T-helper 2 cell treated with Interferon-gamma antibody and Interleukin-4, amounts not matched to agents 5 μg/mL and 100 μg/mL, for 36 hours (primary cell): ENCODE data around the gene SLC5A10.

ENCODE experiments used
- DNase-seq: peaks from one replicate; pipeline ENCODE4 v3.0.0; 2021; ENCODE audit warnings: low spot score
- H3K27ac Mint-ChIP-seq: one replicate; pipeline ENCODE4 v1.8.0; 2021; ENCODE audit warnings: mild to moderate bottlenecking, mixed read lengths
- H3K27me3 Mint-ChIP-seq: one replicate; pipeline ENCODE4 v1.8.0; 2021; ENCODE audit warnings: low read depth, mixed read lengths
- H3K36me3 Mint-ChIP-seq: one replicate; pipeline ENCODE4 v1.8.0; 2021; ENCODE audit warnings: low read depth, mixed read lengths
- H3K4me1 Mint-ChIP-seq: one replicate; pipeline ENCODE4 v1.8.0; 2021; ENCODE audit warnings: low read depth, mixed read lengths
- H3K4me3 Mint-ChIP-seq: one replicate; pipeline ENCODE4 v1.8.0; 2022; ENCODE audit warnings: mild to moderate bottlenecking, moderate library complexity, mixed read lengths
- H3K9me3 Mint-ChIP-seq: one replicate; pipeline ENCODE4 v1.8.0; 2021; ENCODE audit warnings: mixed read lengths

The SLC5A10 gene

GRCh38 chr17:18990331-18990730 is 38.4 kb downstream of the SLC5A10 start:
- no peaks in the 10 kb centered on the region for H3K27me3 Mint-ChIP-seq

GRCh38 chr17:18991531-18992315 is 39.8 kb downstream of the SLC5A10 start:
- H3K27me3 Mint-ChIP-seq, result no peaks in the 10 kb centered on the region
- no peak for DNase-seq
- H3K27ac Mint-ChIP-seq, result no peak overlapping the region
- H3K4me1 Mint-ChIP-seq, result peaks cover 12% of the 10 kb centered on the region
- H3K4me3 Mint-ChIP-seq, result no peak overlapping the region
- H3K9me3 Mint-ChIP-seq, result peaks cover 14% of the 10 kb centered on the region
- peaks cover 16% of the 10 kb centered on the region for H3K36me3 Mint-ChIP-seq

More at GRCh38 chr17:18990331-18990730, 38.4 kb downstream of the SLC5A10 start:
- DNase-seq, result no peak
- Mint-ChIP-seq H3K4me1 (peaks cover 12% of the 10 kb centered on the region), H3K9me3 (peaks cover 6% of the 10 kb centered on the region), H3K36me3 (peaks cover 8% of the 10 kb centered on the region), H3K4me3 (no peak overlapping the region), H3K27ac (no peak overlapping the region)

GRCh38 chr17:18992454-18993130 is 40.6 kb downstream of the SLC5A10 start:
- H3K27me3 Mint-ChIP-seq, result no peaks in the 10 kb centered on the region
- DNase-seq, result no peak
- peaks cover 14% of the 10 kb centered on the region for H3K9me3 Mint-ChIP-seq
- H3K36me3 Mint-ChIP-seq, result peaks cover 20% of the 10 kb centered on the region
- no peak overlapping the region for H3K4me3 Mint-ChIP-seq
- H3K4me1 Mint-ChIP-seq, result peaks cover 12% of the 10 kb centered on the region
- H3K27ac Mint-ChIP-seq, result no peak overlapping the region

- H3K36me3 Mint-ChIP-seq, result peaks cover 20% of the 10 kb centered on the region
- DNase-seq, result no peak
- no peak overlapping the region for H3K4me3 Mint-ChIP-seq
Measured at GRCh38 chr17:18993905-18994526, 42.1 kb downstream of the SLC5A10 start.

GRCh38 chr17:18994631-18995030 is 42.7 kb downstream of the SLC5A10 start:
- no peak overlapping the region for H3K27ac Mint-ChIP-seq
- no peak for DNase-seq
- H3K4me3 Mint-ChIP-seq, result no peak overlapping the region
- peaks cover 20% of the 10 kb centered on the region for H3K36me3 Mint-ChIP-seq
- H3K4me1 Mint-ChIP-seq, result peaks cover 12% of the 10 kb centered on the region
- H3K27me3 Mint-ChIP-seq, result no peaks in the 10 kb centered on the region
- H3K9me3 Mint-ChIP-seq, result peaks cover 14% of the 10 kb centered on the region

More at GRCh38 chr17:18993905-18994526, 42.1 kb downstream of the SLC5A10 start:
- peaks cover 14% of the 10 kb centered on the region for H3K9me3 Mint-ChIP-seq
- H3K27me3 Mint-ChIP-seq, result no peaks in the 10 kb centered on the region
- H3K4me1 Mint-ChIP-seq, result peaks cover 12% of the 10 kb centered on the region
- no peak overlapping the region for H3K27ac Mint-ChIP-seq

- Mint-ChIP-seq H3K27ac (no peak overlapping the region), H3K4me3 (no peak overlapping the region), H3K36me3 (peaks cover 20% of the 10 kb centered on the region), H3K9me3 (peaks cover 14% of the 10 kb centered on the region), H3K27me3 (no peaks in the 10 kb centered on the region), H3K4me1 (peaks cover 12% of the 10 kb centered on the region)
- DNase-seq, result no peak
Measured at GRCh38 chr17:18995220-18995619, 43.3 kb downstream of the SLC5A10 start.

- Mint-ChIP-seq H3K4me3 (no peak overlapping the region), H3K27me3 (no peaks in the 10 kb centered on the region), H3K27ac (no peak overlapping the region), H3K4me1 (peaks cover 15% of the 10 kb centered on the region), H3K9me3 (peaks cover 14% of the 10 kb centered on the region), H3K36me3 (peaks cover 20% of the 10 kb centered on the region)
- DNase-seq, result no peak
Measured at GRCh38 chr17:18996458-18996857, 44.5 kb downstream of the SLC5A10 start.

GRCh38 chr17:18997650-18998196 is 45.8 kb downstream of the SLC5A10 start:
- Mint-ChIP-seq H3K27me3 (no peaks in the 10 kb centered on the region), H3K36me3 (peaks cover 25% of the 10 kb centered on the region), H3K4me1 (peaks cover 22% of the 10 kb centered on the region), H3K9me3 (peaks cover 14% of the 10 kb centered on the region), H3K27ac (no peak overlapping the region), H3K4me3 (no peak overlapping the region)
- no peak for DNase-seq

- peaks cover 21% of the 10 kb centered on the region for H3K4me1 Mint-ChIP-seq
- peaks cover 23% of the 10 kb centered on the region for H3K36me3 Mint-ChIP-seq
- H3K27me3 Mint-ChIP-seq, result no peaks in the 10 kb centered on the region
- no peak for DNase-seq
- H3K27ac Mint-ChIP-seq, result no peak overlapping the region
- no peak overlapping the region for H3K4me3 Mint-ChIP-seq
- H3K9me3 Mint-ChIP-seq, result peaks cover 14% of the 10 kb centered on the region
Measured at GRCh38 chr17:18999394-18999793, 47.4 kb downstream of the SLC5A10 start.

GRCh38 chr17:18999911-19000310 is 47.9 kb downstream of the SLC5A10 start:
- DNase-seq, result no peak
- Mint-ChIP-seq H3K27ac (no peak overlapping the region), H3K36me3 (peaks cover 21% of the 10 kb centered on the region), H3K4me1 (peaks cover 21% of the 10 kb centered on the region), H3K27me3 (no peaks in the 10 kb centered on the region), H3K4me3 (no peak overlapping the region), H3K9me3 (peaks cover 13% of the 10 kb centered on the region)

GRCh38 chr17:19000531-19001325 is 48.8 kb downstream of the SLC5A10 start:
- Mint-ChIP-seq H3K27me3 (no peaks in the 10 kb centered on the region), H3K27ac (no peak overlapping the region), H3K4me3 (no peak overlapping the region), H3K9me3 (peaks cover 6% of the 10 kb centered on the region), H3K4me1 (peaks cover 21% of the 10 kb centered on the region), H3K36me3 (peaks cover 16% of the 10 kb centered on the region)
- no peak for DNase-seq

- peaks cover 24% of the 10 kb centered on the region for H3K4me1 Mint-ChIP-seq
- H3K27ac Mint-ChIP-seq, result peak overlapping the region; percentile 24
- H3K4me3 Mint-ChIP-seq, result peak overlapping the region; percentile 89
- H3K9me3 Mint-ChIP-seq, result no peaks in the 10 kb centered on the region
- no peak for DNase-seq
- H3K36me3 Mint-ChIP-seq, result peaks cover 6% of the 10 kb centered on the region
- peaks cover 8% of the 10 kb centered on the region for H3K27me3 Mint-ChIP-seq
Measured at GRCh38 chr17:19001907-19002590, 50.1 kb downstream of the SLC5A10 start.
